DOHH2 (cell line): ENCODE measurements around the gene C10orf143.

ENCODE experiments used
- H3F3A ChIP-seq: fragments of 200-600 bp; sonication (generic), shearing (Covaris generic); 2 replicates; pipeline ENCODE4 v1.6.0; 2016; ENCODE audit warnings: antibody characterized with exemption, mild to moderate bottlenecking; ENCODE audit not compliant: control insufficient read depth, insufficient read depth
- H3K27ac ChIP-seq: fragments of 200-600 bp; sonication (generic); 2 replicates; pipeline ENCODE4 v1.5.1; 2014; ENCODE audit warnings: low read depth, mild to moderate bottlenecking, low read length, moderate library complexity
- H3K27me3 ChIP-seq: fragments of 200-600 bp; sonication (generic); 2 replicates; pipeline ENCODE4 v1.6.1; 2014; ENCODE audit warnings: mild to moderate bottlenecking, low read length, mixed read lengths; ENCODE audit not compliant: control insufficient read depth
- H3K36me3 ChIP-seq: fragments of 200-600 bp; sonication (generic); 2 replicates; pipeline ENCODE4 v1.6.1; 2014; ENCODE audit warnings: mild to moderate bottlenecking, low read length, moderate library complexity, mixed read lengths; ENCODE audit not compliant: control insufficient read depth
- H3K4me1 ChIP-seq: fragments of 200-600 bp; sonication (generic); 2 replicates; pipeline ENCODE4 v1.6.1; 2014; ENCODE audit warnings: mild to moderate bottlenecking, low read length, mixed read lengths; ENCODE audit not compliant: control insufficient read depth
- H3K4me2 ChIP-seq: fragments of 200-600 bp; sonication (generic); 2 replicates; pipeline ENCODE4 v1.6.0; 2014; ENCODE audit warnings: mild to moderate bottlenecking, low read length, moderate library complexity
- H3K4me3 ChIP-seq: fragments of 200-600 bp; sonication (generic); 2 replicates; pipeline ENCODE4 v1.5.1; 2014; ENCODE audit warnings: mild to moderate bottlenecking, low read length, mixed read lengths
- H3K79me2 ChIP-seq: fragments of 200-600 bp; sonication (generic); 2 replicates; pipeline ENCODE4 v1.6.1; 2014; ENCODE audit warnings: mild to moderate bottlenecking, low read length, mixed read lengths; ENCODE audit not compliant: control insufficient read depth
- H3K9me2 ChIP-seq: fragments of 200-600 bp; sonication (generic); replicated peaks from 2 replicates; pipeline ENCODE4 v1.6.1; 2014; ENCODE audit warnings: mild to moderate bottlenecking, low read length, mixed read lengths; ENCODE audit not compliant: control insufficient read depth
- H3K9me3 ChIP-seq: fragments of 200-600 bp; sonication (generic); 2 replicates; pipeline ENCODE4 v1.6.1; 2014; ENCODE audit warnings: antibody characterized with exemption, low read length, mixed read lengths; ENCODE audit not compliant: control insufficient read depth, insufficient read depth
- H4K20me1 ChIP-seq: fragments of 200-600 bp; sonication (generic); 2 replicates; pipeline ENCODE4 v1.6.0; 2014; ENCODE audit warnings: low read depth, mild to moderate bottlenecking, antibody characterized with exemption, low read length, moderate library complexity; ENCODE audit not compliant: control insufficient read depth, insufficient read depth
- EZH2phosphoT487 ChIP-seq: fragments of 200-600 bp; sonication (generic); IDR thresholded peaks from 2 replicates; pipeline ENCODE4 v1.6.1; 2017; ENCODE audit warnings: borderline replicate concordance, mild to moderate bottlenecking, antibody characterized with exemption, low read length, moderate library complexity, mixed read lengths
- TF ChIP-seq, protein P1 (sequence below): fragments of 200-600 bp; sonication (generic); IDR thresholded peaks from one replicate; pipeline ENCODE4 v1.5.1; 2014; ENCODE audit warnings: antibody characterized with exemption, mild to moderate bottlenecking, low read depth, low read length; ENCODE audit not compliant: poor library complexity, severe bottlenecking

C10orf143 gene

DNA sequence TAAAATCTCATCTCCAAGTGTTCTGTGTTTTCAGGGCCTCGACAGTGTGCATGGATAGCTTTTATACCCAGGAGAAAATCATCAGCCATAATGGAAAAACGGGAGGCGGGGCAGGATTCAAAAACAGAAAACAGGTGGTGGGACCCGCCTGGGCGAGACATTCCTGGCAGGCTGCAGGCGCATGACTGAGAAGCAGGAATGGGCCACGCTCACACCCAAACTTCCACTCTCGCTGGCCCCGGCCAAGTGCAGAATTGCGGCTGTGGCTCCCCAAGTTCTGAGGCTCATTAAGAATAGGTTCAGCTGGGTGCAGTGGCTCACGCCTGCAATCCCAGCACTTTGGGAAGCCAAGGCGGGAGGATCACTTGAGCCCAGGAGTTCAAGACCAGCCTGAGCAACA, 60.6 kb downstream of the C10orf143 start:
- no peaks in the 10 kb centered on the region for H3F3A ChIP-seq
- no peak overlapping the region for H3K4me2 ChIP-seq
- H3K27ac ChIP-seq, result no peak overlapping the region
- H3K9me3 ChIP-seq, result no peaks in the 10 kb centered on the region
- H3K4me1 ChIP-seq, result no peaks in the 10 kb centered on the region
- no peaks in the 10 kb centered on the region for H3K27me3 ChIP-seq
- no peaks in the 10 kb centered on the region for H3K9me2 ChIP-seq
- no peaks in the 10 kb centered on the region for H3K36me3 ChIP-seq
- no peaks in the 10 kb centered on the region for H3K79me2 ChIP-seq
- TF ChIP-seq EZH2phosphoT487, result no peak
- TF ChIP-seq, protein P1, sequence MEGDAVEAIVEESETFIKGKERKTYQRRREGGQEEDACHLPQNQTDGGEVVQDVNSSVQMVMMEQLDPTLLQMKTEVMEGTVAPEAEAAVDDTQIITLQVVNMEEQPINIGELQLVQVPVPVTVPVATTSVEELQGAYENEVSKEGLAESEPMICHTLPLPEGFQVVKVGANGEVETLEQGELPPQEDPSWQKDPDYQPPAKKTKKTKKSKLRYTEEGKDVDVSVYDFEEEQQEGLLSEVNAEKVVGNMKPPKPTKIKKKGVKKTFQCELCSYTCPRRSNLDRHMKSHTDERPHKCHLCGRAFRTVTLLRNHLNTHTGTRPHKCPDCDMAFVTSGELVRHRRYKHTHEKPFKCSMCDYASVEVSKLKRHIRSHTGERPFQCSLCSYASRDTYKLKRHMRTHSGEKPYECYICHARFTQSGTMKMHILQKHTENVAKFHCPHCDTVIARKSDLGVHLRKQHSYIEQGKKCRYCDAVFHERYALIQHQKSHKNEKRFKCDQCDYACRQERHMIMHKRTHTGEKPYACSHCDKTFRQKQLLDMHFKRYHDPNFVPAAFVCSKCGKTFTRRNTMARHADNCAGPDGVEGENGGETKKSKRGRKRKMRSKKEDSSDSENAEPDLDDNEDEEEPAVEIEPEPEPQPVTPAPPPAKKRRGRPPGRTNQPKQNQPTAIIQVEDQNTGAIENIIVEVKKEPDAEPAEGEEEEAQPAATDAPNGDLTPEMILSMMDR, result no peak
- H3K4me3 ChIP-seq, result no peak overlapping the region
- no peaks in the 10 kb centered on the region for H4K20me1 ChIP-seq

DNA sequence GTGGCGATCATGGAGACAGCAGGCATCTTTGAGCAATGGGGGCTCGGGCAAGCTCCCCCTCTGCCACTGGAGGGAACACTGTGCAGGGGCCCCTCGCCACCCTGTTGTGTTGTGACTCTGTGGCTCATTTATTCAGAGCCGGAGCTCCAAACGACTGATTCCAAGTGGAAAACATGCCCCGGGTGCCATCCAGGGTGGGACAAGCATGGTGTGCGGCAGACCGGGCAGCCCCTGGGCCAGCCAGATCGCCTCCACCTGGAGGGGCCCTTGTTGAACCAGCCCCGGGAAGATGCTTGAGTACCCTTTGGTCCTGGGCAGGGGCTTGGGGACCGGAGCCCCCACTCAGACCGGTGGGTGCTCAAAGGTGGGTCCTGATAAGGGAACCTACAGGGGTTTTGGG, 61.4 kb downstream of the C10orf143 start:
- TF ChIP-seq, protein P1, result no peak
- no peak for TF ChIP-seq EZH2phosphoT487
- Histone ChIP-seq H3K9me3 (no peaks in the 10 kb centered on the region), H3K4me2 (no peak overlapping the region), H3K4me1 (no peaks in the 10 kb centered on the region), H3K79me2 (no peaks in the 10 kb centered on the region), H3K9me2 (no peaks in the 10 kb centered on the region), H3K27ac (no peak overlapping the region), H4K20me1 (no peaks in the 10 kb centered on the region), H3K36me3 (no peaks in the 10 kb centered on the region), H3K4me3 (no peak overlapping the region), H3F3A (no peaks in the 10 kb centered on the region), H3K27me3 (no peaks in the 10 kb centered on the region)

DNA sequence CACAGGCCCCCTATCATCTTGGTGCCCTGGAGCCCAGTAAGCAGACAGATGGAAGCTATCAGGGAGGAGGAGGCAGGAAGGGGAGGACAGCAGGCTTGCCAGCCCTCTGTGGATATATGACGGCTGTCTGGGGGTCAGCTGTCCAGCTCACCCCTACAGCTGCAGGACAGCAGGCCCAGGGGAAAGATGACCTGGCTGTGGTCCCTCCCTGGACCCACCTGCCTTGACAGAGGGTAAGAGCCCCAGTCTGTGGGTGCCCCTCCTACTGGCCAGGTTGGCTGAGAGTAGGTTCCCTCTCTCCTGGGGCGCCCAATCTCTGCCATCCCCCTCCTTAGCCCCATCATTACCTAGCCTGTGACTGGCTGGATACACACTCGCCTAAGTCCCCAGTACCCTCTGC, 62.5 kb downstream of the C10orf143 start:
- Histone ChIP-seq H3K79me2 (no peaks in the 10 kb centered on the region), H3K36me3 (no peaks in the 10 kb centered on the region), H3K27me3 (no peaks in the 10 kb centered on the region), H4K20me1 (no peaks in the 10 kb centered on the region), H3K4me3 (no peak overlapping the region), H3F3A (no peaks in the 10 kb centered on the region), H3K9me3 (no peaks in the 10 kb centered on the region), H3K4me1 (no peaks in the 10 kb centered on the region), H3K9me2 (no peaks in the 10 kb centered on the region), H3K27ac (no peak overlapping the region), H3K4me2 (no peak overlapping the region)
- TF ChIP-seq, protein P1, result no peak
- TF ChIP-seq EZH2phosphoT487, result no peak

DNA sequence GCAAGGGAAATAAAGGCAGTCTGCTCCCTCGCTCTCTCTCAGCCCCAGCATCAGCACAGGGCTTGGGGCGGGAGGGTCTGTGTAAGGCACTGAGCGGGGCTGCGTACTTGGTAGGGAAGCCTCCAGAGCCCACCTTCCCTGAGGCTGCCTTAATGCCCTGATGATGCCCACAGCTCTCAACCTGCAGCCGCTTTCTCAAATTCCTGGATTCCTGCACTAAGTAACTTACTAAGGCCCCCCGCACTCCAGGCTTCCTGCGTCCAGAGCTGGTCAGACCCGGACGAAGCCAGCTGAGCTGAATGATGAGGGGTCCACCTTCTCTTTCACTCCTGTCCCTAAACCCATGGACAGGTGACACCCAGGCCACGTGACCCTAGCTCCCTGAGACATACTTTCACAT, 63.3 kb downstream of the C10orf143 start:
- TF ChIP-seq, protein P1, result no peak
- TF ChIP-seq EZH2phosphoT487, result no peak
- Histone ChIP-seq H3K36me3 (no peaks in the 10 kb centered on the region), H3K27me3 (no peaks in the 10 kb centered on the region), H3K4me3 (no peak overlapping the region), H4K20me1 (no peaks in the 10 kb centered on the region), H3F3A (no peaks in the 10 kb centered on the region), H3K27ac (no peak overlapping the region), H3K4me2 (no peak overlapping the region), H3K9me2 (no peaks in the 10 kb centered on the region), H3K4me1 (no peaks in the 10 kb centered on the region), H3K79me2 (no peaks in the 10 kb centered on the region), H3K9me3 (no peaks in the 10 kb centered on the region)
